Fibroblast of mammary gland (primary cell): ENCODE data around the gene ARL14EPL.

ENCODE experiments used
- DNase-seq: peaks from one replicate; pipeline ENCODE4 v3.0.0-alpha.2; 2010; ENCODE audit warnings: low read depth
- H3K4me3 ChIP-seq: 2 replicates; pipeline ENCODE4 v1.5.1; 2011; ENCODE audit warnings: low read depth, mild to moderate bottlenecking, low read length, moderate library complexity; ENCODE audit not compliant: control insufficient read depth
- TF ChIP-seq, protein P1 (sequence below): conservative IDR thresholded peaks from 2 replicates; pipeline ENCODE4 v1.5.1; 2011; ENCODE audit warnings: low read depth, low read length, inconsistent platforms; ENCODE audit not compliant: control insufficient read depth, insufficient read depth

The ARL14EPL gene

DNA sequence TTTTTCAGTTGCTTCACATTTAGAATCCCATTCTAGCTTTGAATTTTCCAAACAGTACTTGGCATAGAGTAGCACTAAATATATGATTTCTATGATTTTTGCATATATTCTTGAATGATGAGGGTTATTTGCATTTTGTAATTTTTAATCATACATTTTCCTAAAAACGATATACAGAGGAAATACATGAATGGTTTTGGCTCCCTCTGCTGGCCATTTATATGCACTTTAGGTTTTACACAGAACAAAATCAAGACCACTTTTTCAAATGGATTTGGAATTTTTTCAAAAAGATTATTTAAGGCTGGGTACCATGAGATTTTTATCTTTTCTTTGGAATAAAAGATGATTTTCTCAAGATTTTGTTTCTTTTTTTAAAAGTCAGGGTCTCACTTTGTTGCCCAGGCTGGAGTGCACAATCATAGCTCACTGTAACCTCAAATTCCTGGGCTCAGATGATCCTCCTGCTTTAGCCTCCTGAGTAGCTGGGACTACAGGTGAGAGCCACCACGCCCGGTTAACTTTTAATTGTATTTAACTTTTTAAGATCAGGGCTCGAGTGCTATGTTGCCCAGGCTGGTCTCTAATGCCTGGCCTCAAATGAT is 35.9 kb downstream of the ARL14EPL start:
- peak; percentile 67 for DNase-seq
- H3K4me3 ChIP-seq = no peak overlapping the region
- TF ChIP-seq, protein P1, sequence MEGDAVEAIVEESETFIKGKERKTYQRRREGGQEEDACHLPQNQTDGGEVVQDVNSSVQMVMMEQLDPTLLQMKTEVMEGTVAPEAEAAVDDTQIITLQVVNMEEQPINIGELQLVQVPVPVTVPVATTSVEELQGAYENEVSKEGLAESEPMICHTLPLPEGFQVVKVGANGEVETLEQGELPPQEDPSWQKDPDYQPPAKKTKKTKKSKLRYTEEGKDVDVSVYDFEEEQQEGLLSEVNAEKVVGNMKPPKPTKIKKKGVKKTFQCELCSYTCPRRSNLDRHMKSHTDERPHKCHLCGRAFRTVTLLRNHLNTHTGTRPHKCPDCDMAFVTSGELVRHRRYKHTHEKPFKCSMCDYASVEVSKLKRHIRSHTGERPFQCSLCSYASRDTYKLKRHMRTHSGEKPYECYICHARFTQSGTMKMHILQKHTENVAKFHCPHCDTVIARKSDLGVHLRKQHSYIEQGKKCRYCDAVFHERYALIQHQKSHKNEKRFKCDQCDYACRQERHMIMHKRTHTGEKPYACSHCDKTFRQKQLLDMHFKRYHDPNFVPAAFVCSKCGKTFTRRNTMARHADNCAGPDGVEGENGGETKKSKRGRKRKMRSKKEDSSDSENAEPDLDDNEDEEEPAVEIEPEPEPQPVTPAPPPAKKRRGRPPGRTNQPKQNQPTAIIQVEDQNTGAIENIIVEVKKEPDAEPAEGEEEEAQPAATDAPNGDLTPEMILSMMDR = peak; percentile 75

DNA sequence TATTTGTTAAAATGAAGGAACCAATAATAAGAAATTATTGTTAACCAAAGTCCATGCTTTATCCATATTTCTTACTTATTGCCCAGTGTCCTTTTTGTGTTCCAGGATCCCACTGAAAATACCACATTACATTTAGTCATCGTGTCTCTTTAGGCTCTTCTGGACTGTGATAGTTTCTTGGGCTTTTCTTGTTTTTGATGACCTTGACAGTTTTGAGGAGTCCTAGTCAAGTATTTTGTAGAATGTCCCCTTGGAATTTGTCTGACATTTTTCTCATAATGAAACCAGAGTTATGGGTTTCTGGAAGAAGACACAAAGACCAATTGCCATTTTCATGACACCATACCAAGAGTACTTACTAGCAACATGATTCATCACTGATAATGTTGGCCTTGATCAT is 38.9 kb downstream of the ARL14EPL start:
- TF ChIP-seq, protein P1 = no peak
- DNase-seq = no peak
- H3K4me3 ChIP-seq = no peak overlapping the region

DNA sequence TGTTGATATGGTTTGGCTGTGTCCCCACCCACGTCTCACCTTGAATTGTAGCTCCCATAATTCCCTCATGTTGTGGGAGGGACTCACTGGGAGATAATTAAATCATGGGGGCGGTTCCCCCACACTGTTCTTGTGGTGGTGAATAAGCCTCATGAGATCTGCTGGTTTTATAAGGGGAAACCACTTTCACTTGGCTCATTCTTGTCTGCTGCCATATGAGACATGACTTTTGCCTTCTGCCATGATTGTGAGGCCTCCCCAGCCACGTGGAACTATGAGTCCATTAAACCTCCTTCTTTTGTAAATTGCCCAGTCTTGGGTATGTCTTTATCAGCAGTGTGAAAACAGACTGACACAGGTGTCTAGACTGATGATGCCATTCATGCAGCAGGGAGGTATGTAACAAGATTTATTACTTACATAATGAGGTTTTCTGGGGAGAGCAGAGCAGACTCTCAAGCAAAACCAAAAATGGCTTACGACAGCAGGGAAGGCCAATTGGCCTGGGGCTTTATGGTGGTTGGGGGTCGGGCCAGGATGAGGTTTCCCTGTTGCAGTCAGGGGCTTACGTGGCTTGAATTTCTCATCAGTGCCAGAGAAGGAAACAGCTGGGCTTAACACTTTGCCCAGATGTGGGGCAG is 43.0 kb downstream of the ARL14EPL start:
- TF ChIP-seq, protein P1 = no peak
- H3K4me3 ChIP-seq = no peak overlapping the region
- DNase-seq = peak; percentile 45

DNA sequence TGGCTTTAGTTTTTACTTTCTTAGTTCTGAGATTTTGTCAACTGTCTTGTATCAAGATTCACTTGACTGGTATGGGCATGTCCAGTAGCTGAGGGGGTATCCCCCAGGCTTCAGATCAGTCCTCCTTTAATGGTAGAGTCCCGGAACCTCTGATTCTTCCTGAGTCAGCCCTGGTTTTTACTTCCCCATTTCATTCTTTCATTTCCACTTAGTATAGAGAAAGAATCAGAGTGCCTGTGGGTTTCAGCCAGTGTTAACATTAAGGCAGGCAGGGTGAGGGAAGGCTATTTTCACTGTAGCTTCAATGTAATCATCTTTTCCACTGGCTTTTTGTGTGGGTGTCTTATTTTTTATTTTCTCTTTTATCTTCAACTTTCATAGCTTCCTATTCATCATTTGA is 44.2 kb downstream of the ARL14EPL start:
- TF ChIP-seq, protein P1 = no peak
- DNase-seq = no peak
- H3K4me3 ChIP-seq = no peak overlapping the region

DNA sequence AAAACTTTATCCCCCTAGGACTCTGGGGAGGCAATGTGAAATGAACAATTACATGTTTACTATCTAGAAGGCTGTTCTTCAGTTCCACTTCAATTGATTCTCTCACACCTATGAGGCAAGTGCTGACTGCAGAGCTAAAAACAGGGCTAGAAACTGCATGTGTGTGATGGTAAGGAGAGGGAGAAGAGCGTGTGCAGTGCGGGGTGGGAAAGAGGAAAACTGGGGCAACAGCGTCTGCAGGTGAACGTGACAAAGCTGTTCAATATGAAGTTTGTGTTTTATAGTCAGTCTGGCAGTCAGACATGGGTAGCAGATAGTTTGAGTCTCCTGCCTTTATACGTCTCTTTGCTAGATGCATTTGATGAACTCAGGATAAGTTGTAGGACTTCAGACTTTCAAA is 45.9 kb downstream of the ARL14EPL start:
- no peak overlapping the region for H3K4me3 ChIP-seq
- DNase-seq = no peak
- TF ChIP-seq, protein P1 = no peak

DNA sequence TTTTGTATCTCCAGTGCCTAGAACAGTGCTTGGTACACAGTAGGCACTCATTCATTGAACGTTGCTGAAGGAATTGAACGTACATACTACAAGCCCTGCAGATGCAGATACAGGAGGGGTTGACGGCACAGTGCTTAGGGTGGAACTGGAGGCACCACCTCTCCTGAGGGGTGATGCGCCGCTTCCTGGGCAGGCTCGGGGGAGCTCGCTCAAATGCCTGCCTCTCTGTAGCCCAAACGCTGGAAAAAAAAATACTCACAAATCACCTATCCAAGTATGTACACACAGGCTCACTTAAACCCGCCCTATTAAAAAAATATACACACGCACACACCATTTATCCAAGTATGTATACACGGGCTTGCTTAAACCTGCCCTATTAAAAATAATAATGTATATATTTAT is 52.0 kb downstream of the ARL14EPL start:
- DNase-seq = peak; percentile 35
- TF ChIP-seq, protein P1 = no peak
- peak overlapping the region; percentile 65 for H3K4me3 ChIP-seq
